Mesenchymal stem cell (in vitro differentiated cells and primary cell): ENCODE data around the gene RFTN1.

Experiments used
- DNase-seq: peaks from one replicate; pipeline ENCODE4 v3.0.0-alpha.2; 2013
- H2AFZ ChIP-seq: one replicate; pipeline ENCODE4 v1.6.1; 2013; ENCODE audit warnings: low read depth, mild to moderate bottlenecking, control low read depth, inconsistent platforms, low read length, moderate library complexity
- H2AK5ac ChIP-seq: 2 replicates; pipeline ENCODE4 v1.6.1; 2013; ENCODE audit warnings: low read length, moderate library complexity, mild to moderate bottlenecking, inconsistent platforms; ENCODE audit not compliant: severe bottlenecking
- H2BK120ac ChIP-seq: one replicate; pipeline ENCODE4 v1.6.1; 2013; ENCODE audit warnings: low read depth, mild to moderate bottlenecking, inconsistent platforms, low read length, moderate library complexity
- H2BK12ac ChIP-seq, 2 experiments: one replicate each; pipeline ENCODE4 v1.6.1; 2013; ENCODE audit warnings: inconsistent platforms in 2 of 2, low read length in 2 of 2, mild to moderate bottlenecking in 2 of 2, moderate library complexity in 2 of 2, control low read depth in 1 of 2
- H2BK15ac ChIP-seq: one replicate; pipeline ENCODE4 v1.6.1; 2013; ENCODE audit warnings: mild to moderate bottlenecking, low read depth, inconsistent platforms; ENCODE audit not compliant: poor library complexity, severe bottlenecking
- H2BK5ac ChIP-seq: 2 replicates; pipeline ENCODE4 v1.6.1; 2013; ENCODE audit warnings: low read depth, mild to moderate bottlenecking, low read length, control low read depth, inconsistent platforms; ENCODE audit not compliant: poor library complexity, severe bottlenecking
- H3K14ac ChIP-seq, 2 experiments: one replicate each; pipeline ENCODE4 v1.6.1; 2013; ENCODE audit warnings: inconsistent platforms in 2 of 2, low read length in 2 of 2, control low read depth in 1 of 2, mild to moderate bottlenecking in 1 of 2, moderate library complexity in 1 of 2
- H3K18ac ChIP-seq, 2 experiments: one replicate each; pipeline ENCODE4 v1.6.1; 2013; ENCODE audit warnings: inconsistent platforms in 2 of 2, low read length in 2 of 2, control low read depth in 1 of 2, low read depth in 1 of 2, mild to moderate bottlenecking in 1 of 2
- H3K23ac ChIP-seq, 2 experiments: one replicate each; pipeline ENCODE4 v1.6.1; 2013; ENCODE audit warnings: inconsistent platforms in 2 of 2, low read length in 2 of 2, mild to moderate bottlenecking in 2 of 2, moderate library complexity in 2 of 2, control low read depth in 1 of 2
- H3K27ac ChIP-seq: 2 replicates; pipeline ENCODE4 v1.5.1; 2013; ENCODE audit warnings: mild to moderate bottlenecking, moderate library complexity, low read length, control low read depth, inconsistent platforms; ENCODE audit not compliant: poor library complexity, severe bottlenecking
- H3K27me3 ChIP-seq, 2 experiments: 2 replicates each; pipeline versions ENCODE4 v1.6.1 to v1.7.0; 2013; ENCODE audit warnings: low read length in 2 of 2, mild to moderate bottlenecking in 2 of 2, moderate library complexity in 2 of 2, control low read depth in 1 of 2, inconsistent platforms in 1 of 2; ENCODE audit not compliant: control insufficient read depth in 1 of 2, insufficient read depth in 1 of 2
- H3K36me3 ChIP-seq, 2 experiments: 2 replicates each; pipeline versions ENCODE4 v1.6.1 to v1.7.0; 2013; ENCODE audit warnings: low read length in 2 of 2, control low read depth in 1 of 2, inconsistent platforms in 1 of 2, low read depth in 1 of 2, mild to moderate bottlenecking in 1 of 2; ENCODE audit not compliant: insufficient read depth in 2 of 2, control insufficient read depth in 1 of 2
- H3K4ac ChIP-seq, 2 experiments: one replicate each; pipeline ENCODE4 v1.6.1; 2013; ENCODE audit warnings: inconsistent platforms in 2 of 2, low read length in 2 of 2, mild to moderate bottlenecking in 2 of 2, moderate library complexity in 2 of 2, control low read depth in 1 of 2, low read depth in 1 of 2
- H3K4me1 ChIP-seq: 2 replicates; pipeline ENCODE4 v1.6.1; 2013; ENCODE audit warnings: low read depth, low read length, control low read depth; ENCODE audit not compliant: control insufficient read depth, insufficient read depth
- H3K4me2 ChIP-seq: 2 replicates; pipeline ENCODE4 v1.6.1; 2013; ENCODE audit warnings: low read length, mild to moderate bottlenecking, inconsistent platforms; ENCODE audit not compliant: poor library complexity, severe bottlenecking
- H3K4me3 ChIP-seq, 2 experiments: 2 replicates each; pipeline versions ENCODE4 v1.5.1 to v1.7.0; 2013; ENCODE audit warnings: low read length in 2 of 2, mild to moderate bottlenecking in 2 of 2, control low read depth in 1 of 2, low read depth in 1 of 2; ENCODE audit not compliant: insufficient read depth in 1 of 2
- H3K79me1 ChIP-seq: replicated peaks from 2 replicates; pipeline ENCODE4 v1.6.1; 2013; ENCODE audit warnings: mild to moderate bottlenecking, control low read depth, low read length, inconsistent platforms; ENCODE audit not compliant: poor library complexity, severe bottlenecking
- H3K9ac ChIP-seq: 2 replicates; pipeline ENCODE4 v1.7.0; 2013; ENCODE audit warnings: mild to moderate bottlenecking, low read length, moderate library complexity
- H3K9me3 ChIP-seq: 2 replicates; pipeline ENCODE4 v1.7.0; 2013; ENCODE audit warnings: mild to moderate bottlenecking, low read length; ENCODE audit not compliant: control insufficient read depth
- H4K8ac ChIP-seq: one replicate; pipeline ENCODE4 v1.6.1; 2013; ENCODE audit warnings: inconsistent platforms, mild to moderate bottlenecking, low read length, moderate library complexity
- H4K91ac ChIP-seq: one replicate; pipeline ENCODE4 v1.6.1; 2013; ENCODE audit warnings: mild to moderate bottlenecking, low read length, inconsistent platforms
- WGBS: methylation state at CpG from one replicate; pipeline ENCODE4 v1.1.7; 2013; ENCODE audit warnings: mixed read lengths; 5-methylcytosine and 5-hydroxymethylcytosine counted together

Gene RFTN1

DNA sequence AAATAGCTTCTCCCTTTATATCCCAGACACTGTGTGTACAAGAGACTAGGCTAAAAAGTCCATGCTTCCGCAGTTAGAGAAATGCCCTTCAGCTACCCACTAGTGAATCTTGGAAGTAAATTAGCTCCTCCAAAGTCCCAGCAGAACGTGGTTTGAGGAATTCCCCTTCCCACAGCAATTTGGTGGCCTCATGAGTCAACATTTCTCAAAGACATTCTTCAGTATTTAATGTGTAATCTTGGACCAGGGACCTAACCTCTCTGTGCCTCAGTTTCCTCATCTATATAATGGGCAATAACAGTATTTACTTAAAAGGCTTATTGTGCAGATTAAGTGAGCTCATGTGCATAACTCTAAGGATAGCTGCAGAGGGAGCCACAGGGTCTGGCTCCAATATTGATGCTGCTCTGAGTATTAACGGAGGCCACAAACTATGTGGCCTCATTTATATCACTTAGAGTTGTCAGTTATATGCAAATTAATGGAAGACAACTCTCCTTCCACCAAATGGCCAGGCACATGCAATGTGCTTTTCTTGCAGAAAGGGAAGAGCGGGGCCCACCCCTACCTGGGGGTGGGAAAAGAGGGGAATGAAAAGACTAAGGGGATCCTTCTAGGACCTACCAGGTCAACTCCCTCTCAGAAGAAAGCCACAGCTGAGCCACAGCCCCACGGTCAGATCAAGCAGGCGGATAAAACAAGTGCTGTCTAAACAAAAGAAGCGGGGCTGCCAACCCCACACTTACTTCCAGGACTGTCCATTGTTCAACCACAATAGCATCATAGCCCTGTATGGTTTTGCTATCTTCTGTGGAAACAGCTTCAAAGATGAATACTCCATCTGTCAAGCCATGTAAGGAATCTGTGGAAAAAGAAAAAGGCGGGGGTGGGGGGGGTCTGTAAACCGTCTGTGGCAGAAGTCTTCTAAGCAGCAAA is 156.0 kb downstream of the RFTN1 start:
- H3K9ac ChIP-seq = no peak overlapping the region
- no peak overlapping the region for H2AK5ac ChIP-seq
- no peak overlapping the region for H2BK5ac ChIP-seq
- no peak overlapping the region for H3K4me2 ChIP-seq
- no peak overlapping the region for H3K4me3 ChIP-seq
- peaks cover 32 to 52% of the 10 kb centered on the region in 2 experiments for H3K36me3 ChIP-seq
- no peaks in the 10 kb centered on the region for H3K27me3 ChIP-seq
- no peaks in the 10 kb centered on the region for H3K9me3 ChIP-seq
- H3K14ac ChIP-seq = no peak overlapping the region
- H2BK120ac ChIP-seq = no peak overlapping the region
- H3K18ac ChIP-seq = no peak overlapping the region
- no peak overlapping the region for H3K4ac ChIP-seq
- no peak overlapping the region for H3K27ac ChIP-seq
- no peak overlapping the region for H4K91ac ChIP-seq
- H4K8ac ChIP-seq = no peak overlapping the region
- no peak for DNase-seq
- H2AFZ ChIP-seq = no peak overlapping the region
- 85% methylated on average over 6 of the region's 9 CpGs for WGBS
- H3K23ac ChIP-seq = no peak overlapping the region
- no peak overlapping the region for H2BK12ac ChIP-seq
- peaks cover 29% of the 10 kb centered on the region for H3K79me1 ChIP-seq
- peaks cover 3% of the 10 kb centered on the region for H3K4me1 ChIP-seq
- H2BK15ac ChIP-seq = no peak overlapping the region

DNA sequence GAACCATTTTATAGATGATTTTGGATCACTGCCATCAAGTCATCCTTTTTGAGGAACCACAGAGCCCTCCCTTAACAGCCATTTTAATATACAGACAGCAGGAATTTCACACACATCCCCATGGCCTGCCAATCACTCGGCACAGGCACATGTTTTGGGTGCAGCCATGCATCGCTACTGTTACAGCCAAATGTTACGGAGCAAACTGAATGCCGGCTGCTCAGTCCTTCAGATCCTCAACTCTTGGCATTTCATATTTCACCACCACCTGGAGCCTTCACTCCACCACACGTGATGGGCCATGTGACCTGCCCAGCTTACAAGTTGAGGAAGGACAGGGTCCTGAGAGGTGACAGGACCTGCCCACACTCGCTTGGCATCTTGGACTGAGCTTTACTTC is 157.7 kb downstream of the RFTN1 start:
- H2BK5ac ChIP-seq = no peak overlapping the region
- no peaks in the 10 kb centered on the region for H3K27me3 ChIP-seq
- no peaks in the 10 kb centered on the region for H3K9me3 ChIP-seq
- peaks cover 27% of the 10 kb centered on the region for H3K79me1 ChIP-seq
- no peak overlapping the region for H3K4me2 ChIP-seq
- no peak overlapping the region for H2BK12ac ChIP-seq
- H3K4me3 ChIP-seq = no peak overlapping the region
- H2AFZ ChIP-seq = no peak overlapping the region
- no peak overlapping the region for H3K14ac ChIP-seq
- peaks cover 27 to 38% of the 10 kb centered on the region in 2 experiments for H3K36me3 ChIP-seq
- H3K18ac ChIP-seq = no peak overlapping the region
- H4K8ac ChIP-seq = no peak overlapping the region
- DNase-seq = no peak
- WGBS = 99% methylated on average over 6 of the region's 6 CpGs
- H2BK120ac ChIP-seq = no peak overlapping the region
- no peak overlapping the region for H2BK15ac ChIP-seq
- H3K4me1 ChIP-seq = peaks cover 3% of the 10 kb centered on the region
- H3K27ac ChIP-seq = no peak overlapping the region
- no peak overlapping the region for H3K23ac ChIP-seq
- H3K9ac ChIP-seq = no peak overlapping the region
- no peak overlapping the region for H3K4ac ChIP-seq
- H4K91ac ChIP-seq = no peak overlapping the region
- H2AK5ac ChIP-seq = no peak overlapping the region

GRCh38 chr3:16354291-16354690 is 159.2 kb downstream of the RFTN1 start:
- H2BK120ac ChIP-seq = no peak overlapping the region
- no peak overlapping the region for H3K9ac ChIP-seq

DNA sequence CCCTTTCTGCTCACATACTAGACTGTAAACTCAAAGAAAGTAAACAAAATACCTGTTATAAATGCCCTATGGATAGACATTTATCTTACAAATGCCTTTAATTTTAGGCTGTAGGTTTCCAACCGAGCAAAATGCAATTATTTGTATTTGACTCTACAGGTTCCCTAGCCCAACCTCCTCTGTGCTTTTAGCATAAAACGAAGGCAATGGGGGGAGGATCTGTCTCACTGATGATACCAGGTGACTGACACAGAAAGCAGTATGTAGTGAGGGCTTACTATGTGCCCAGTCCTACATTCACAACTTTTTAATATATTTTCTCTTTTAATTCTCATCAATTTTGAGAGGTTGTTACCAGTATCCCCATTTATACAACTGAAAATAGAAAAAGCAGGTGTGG is 161.1 kb downstream of the RFTN1 start:
- H3K36me3 ChIP-seq = peaks cover 40 to 47% of the 10 kb centered on the region in 2 experiments
- no peak overlapping the region for H2BK15ac ChIP-seq
- H2AFZ ChIP-seq = no peak overlapping the region
- no peak overlapping the region for H3K27ac ChIP-seq
- H3K4me2 ChIP-seq = no peak overlapping the region
- H3K18ac ChIP-seq = no peak overlapping the region
- H3K14ac ChIP-seq = no peak overlapping the region
- WGBS = no CpG with 5 or more reads among the region's 2 CpGs
- H3K9me3 ChIP-seq = no peaks in the 10 kb centered on the region
- H3K4ac ChIP-seq = no peak overlapping the region
- no peaks in the 10 kb centered on the region for H3K27me3 ChIP-seq
- no peak overlapping the region for H2BK120ac ChIP-seq
- no peak overlapping the region for H4K8ac ChIP-seq
- no peak overlapping the region for H2BK12ac ChIP-seq
- peaks cover 5% of the 10 kb centered on the region for H3K4me1 ChIP-seq
- no peak for DNase-seq
- H2AK5ac ChIP-seq = no peak overlapping the region
- H4K91ac ChIP-seq = no peak overlapping the region
- no peak overlapping the region for H2BK5ac ChIP-seq
- no peak overlapping the region for H3K9ac ChIP-seq
- H3K23ac ChIP-seq = no peak overlapping the region
- H3K79me1 ChIP-seq = peaks cover 34% of the 10 kb centered on the region
- no peak overlapping the region for H3K4me3 ChIP-seq

More at GRCh38 chr3:16354291-16354690, 159.2 kb downstream of the RFTN1 start:
- peaks cover 5% of the 10 kb centered on the region for H3K4me1 ChIP-seq
- no peak overlapping the region for H3K14ac ChIP-seq
- no peak overlapping the region for H3K18ac ChIP-seq
- H3K27me3 ChIP-seq = no peaks in the 10 kb centered on the region
- H2BK15ac ChIP-seq = no peak overlapping the region
- H3K9me3 ChIP-seq = no peaks in the 10 kb centered on the region
- H3K79me1 ChIP-seq = peaks cover 28% of the 10 kb centered on the region
- no peak overlapping the region for H2BK12ac ChIP-seq
- peaks cover 28 to 35% of the 10 kb centered on the region in 2 experiments for H3K36me3 ChIP-seq
- no peak overlapping the region for H2AFZ ChIP-seq
- peak overlapping the region in 1 of 2 experiments; percentile 50 for H3K23ac ChIP-seq
- H3K4me2 ChIP-seq = no peak overlapping the region
- H2BK5ac ChIP-seq = no peak overlapping the region
- no peak overlapping the region for H4K8ac ChIP-seq
- H3K27ac ChIP-seq = no peak overlapping the region
- no peak overlapping the region for H3K4ac ChIP-seq
- H2AK5ac ChIP-seq = no peak overlapping the region
- WGBS = 98% methylated on average over 3 of the region's 3 CpGs
- H3K4me3 ChIP-seq = no peak overlapping the region
- DNase-seq = no peak
- H4K91ac ChIP-seq = no peak overlapping the region
